Uterus (tissue), 4 donors: ENCODE measurements around the gene ILF2. TPM values are rescaled to one million over a fixed set of nuclear protein-coding genes. Genes with fewer than 3 reads are reported as not detected.
"Not testable (repeated sequence)": the region's sequence is repeated elsewhere in the genome, so short reads cannot be mapped to it uniquely, and the experiment has no call there.

ENCODE experiments used
- DNase-seq, 2 donors: peaks; one replicate each; pipeline ENCODE4 v3.0.0-alpha.2; 2019 to 2020
- H3K27ac ChIP-seq, 2 donors: fragments of 200-600 bp; sonication (generic); 1 replicate in 1 of 2; 2 replicates in 1 of 2; pipeline ENCODE4 v1.5.1; 2016 to 2018
- H3K27me3 ChIP-seq, 2 donors: fragments of 200-600 bp; sonication (generic); one replicate each; pipeline ENCODE4 v1.5.1; 2018 to 2019; ENCODE audit warnings: control low read depth in 1 of 2
- H3K36me3 ChIP-seq, 2 donors: fragments of 200-600 bp; sonication (generic); one replicate each; pipeline ENCODE4 v1.5.1; 2019; ENCODE audit warnings: control low read depth in 1 of 2
- H3K4me1 ChIP-seq, 2 donors: fragments of 200-600 bp; sonication (generic); one replicate each; pipeline ENCODE4 v1.5.1; 2018 to 2019; ENCODE audit warnings: control low read depth in 1 of 2
- H3K4me3 ChIP-seq, 2 donors: fragments of 200-600 bp; sonication (generic); 1 replicate in 1 of 2; 2 replicates in 1 of 2; pipeline ENCODE4 v1.5.1; 2018 to 2019; ENCODE audit warnings: mild to moderate bottlenecking in 1 of 2
- H3K9me3 ChIP-seq, 2 donors: fragments of 200-600 bp; sonication (generic); one replicate each; pipeline ENCODE4 v1.5.1; 2019; ENCODE audit warnings: control low read depth in 1 of 2
- CTCF ChIP-seq, 4 experiments: fragments of 200-600 bp in 2 of 4; fragments of 450-650 bp in 2 of 4; sonication (generic) in 2 of 4; IDR thresholded peaks; one replicate each; pipeline ENCODE4 v1.5.1; 2016 to 2019; ENCODE audit warnings: antibody characterized with exemption in 4 of 4, mild to moderate bottlenecking in 2 of 4, moderate library complexity in 1 of 4
- POLR2A ChIP-seq, 2 donors: fragments of 450-650 bp; IDR thresholded peaks; one replicate each; pipeline ENCODE4 v1.6.1; 2016; ENCODE audit warnings: antibody characterized with exemption in 2 of 2, mild to moderate bottlenecking in 1 of 2, moderate library complexity in 1 of 2
- intact Hi-C: fragments of 100-400 bp; cut with DNase I; formaldehyde crosslinking; loops from one replicate; pipeline ENCODE4 v1.15.1; 2023; ENCODE audit warnings: low total_unique reads
- total RNA-seq, 4 donors: library from RNA; depleted of rRNA in 3 of 4; stranded (reverse); fragments of >200 nt in 3 of 4; gene quantifications; one replicate each; pipeline versions ENCODE4 v1.1.0 to v1.2.4, GENCODE V29; 2014 to 2023
- donor health status: DM: yes; HTN: yes; CAD: no.

Gene ILF2
- total RNA-seq, 4 donors from 2014 or later = 82.7 to 252 (median 111) TPM

GRCh38 chr1:153643100-153643499 is 27.7 kb downstream of the ILF2 start:
- Histone ChIP-seq H3K36me3 (peaks cover 0 to 3% of the 10 kb centered on the region in 2 donors), H3K4me3 (no peak overlapping the region), H3K27me3 (no peaks in the 10 kb centered on the region), H3K4me1 (no peaks in the 10 kb centered on the region), H3K27ac (peak overlapping the region in 1 of 2 donors; percentile 54), H3K9me3 (no peaks in the 10 kb centered on the region)
- no peak for DNase-seq
- TF ChIP-seq CTCF (IDR thresholded peaks at IDR 0.05) = no peak
- no peak for TF ChIP-seq POLR2A (IDR thresholded peaks at IDR 0.05)
- intact Hi-C loops = no loop called here

- no peak overlapping the region for H3K4me3 ChIP-seq
- H3K4me1 ChIP-seq = no peaks in the 10 kb centered on the region
- no peak for TF ChIP-seq CTCF (IDR thresholded peaks at IDR 0.05)
- no peak for TF ChIP-seq POLR2A (IDR thresholded peaks at IDR 0.05)
- H3K27ac ChIP-seq = no peak overlapping the region
- no peaks in the 10 kb centered on the region for H3K27me3 ChIP-seq
- H3K36me3 ChIP-seq = peaks cover 0 to 3% of the 10 kb centered on the region in 2 donors
- H3K9me3 ChIP-seq = no peaks in the 10 kb centered on the region
- DNase-seq = no peak
- intact Hi-C loops = no loop called here
Measured at GRCh38 chr1:153642161-153642560, 28.6 kb downstream of the ILF2 start.

- H3K27ac ChIP-seq = no peak overlapping the region
- peaks cover 0 to 3% of the 10 kb centered on the region in 2 donors for H3K36me3 ChIP-seq
- no peak overlapping the region for H3K4me3 ChIP-seq
- no peak for DNase-seq
- H3K4me1 ChIP-seq = no peaks in the 10 kb centered on the region
- no peaks in the 10 kb centered on the region for H3K9me3 ChIP-seq
- intact Hi-C loops = no loop called here
- TF ChIP-seq CTCF (IDR thresholded peaks at IDR 0.05) (no peak), POLR2A (IDR thresholded peaks at IDR 0.05) (no peak)
- no peaks in the 10 kb centered on the region for H3K27me3 ChIP-seq
Measured at GRCh38 chr1:153640861-153641260, 29.9 kb downstream of the ILF2 start.

- H3K9me3 ChIP-seq, H3K4me1 ChIP-seq, H3K36me3 ChIP-seq, H3K27ac ChIP-seq, H3K4me3 ChIP-seq, H3K27me3 ChIP-seq, intact Hi-C loops, DNase-seq: not testable (repeated sequence)
Measured at GRCh38 chr1:153640213-153640612, 30.6 kb downstream of the ILF2 start.

- H3K9me3 ChIP-seq = no peaks in the 10 kb centered on the region
- no peak overlapping the region for H3K4me3 ChIP-seq
- no peaks in the 10 kb centered on the region for H3K27me3 ChIP-seq
- intact Hi-C loops = no loop called here
- no peak for DNase-seq
- H3K27ac ChIP-seq = no peak overlapping the region
- H3K4me1 ChIP-seq = peaks cover 0 to 3% of the 10 kb centered on the region in 2 donors
- H3K36me3 ChIP-seq = peaks cover 0 to 3% of the 10 kb centered on the region in 2 donors
- TF ChIP-seq CTCF (IDR thresholded peaks at IDR 0.05) (no peak), POLR2A (IDR thresholded peaks at IDR 0.05) (no peak)
Measured at GRCh38 chr1:153639280-153639679, 31.5 kb downstream of the ILF2 start.

GRCh38 chr1:153638261-153638660 is 32.5 kb downstream of the ILF2 start:
- Histone ChIP-seq H3K27ac (no peak overlapping the region), H3K27me3 (no peaks in the 10 kb centered on the region), H3K36me3 (peaks cover 0 to 3% of the 10 kb centered on the region in 2 donors), H3K4me1 (peaks cover 0 to 3% of the 10 kb centered on the region in 2 donors), H3K4me3 (no peak overlapping the region), H3K9me3 (no peaks in the 10 kb centered on the region)
- DNase-seq = no peak
- intact Hi-C loops = no loop called here
- TF ChIP-seq CTCF (IDR thresholded peaks at IDR 0.05) (no peak), POLR2A (IDR thresholded peaks at IDR 0.05) (no peak)
